NCI-H2196 treated with DMSO at 0.1 percent for 48 hours (cell line): Measurements from ENCODE around the gene FBXO2.

ENCODE experiments used
- DNase-seq: peaks from one replicate; lab custom pipeline; 2025; ENCODE audit not compliant: unreplicated experiment; lab: John Stamatoyannopoulos, UW

Gene FBXO2, protein sequence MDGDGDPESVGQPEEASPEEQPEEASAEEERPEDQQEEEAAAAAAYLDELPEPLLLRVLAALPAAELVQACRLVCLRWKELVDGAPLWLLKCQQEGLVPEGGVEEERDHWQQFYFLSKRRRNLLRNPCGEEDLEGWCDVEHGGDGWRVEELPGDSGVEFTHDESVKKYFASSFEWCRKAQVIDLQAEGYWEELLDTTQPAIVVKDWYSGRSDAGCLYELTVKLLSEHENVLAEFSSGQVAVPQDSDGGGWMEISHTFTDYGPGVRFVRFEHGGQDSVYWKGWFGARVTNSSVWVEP

DNA sequence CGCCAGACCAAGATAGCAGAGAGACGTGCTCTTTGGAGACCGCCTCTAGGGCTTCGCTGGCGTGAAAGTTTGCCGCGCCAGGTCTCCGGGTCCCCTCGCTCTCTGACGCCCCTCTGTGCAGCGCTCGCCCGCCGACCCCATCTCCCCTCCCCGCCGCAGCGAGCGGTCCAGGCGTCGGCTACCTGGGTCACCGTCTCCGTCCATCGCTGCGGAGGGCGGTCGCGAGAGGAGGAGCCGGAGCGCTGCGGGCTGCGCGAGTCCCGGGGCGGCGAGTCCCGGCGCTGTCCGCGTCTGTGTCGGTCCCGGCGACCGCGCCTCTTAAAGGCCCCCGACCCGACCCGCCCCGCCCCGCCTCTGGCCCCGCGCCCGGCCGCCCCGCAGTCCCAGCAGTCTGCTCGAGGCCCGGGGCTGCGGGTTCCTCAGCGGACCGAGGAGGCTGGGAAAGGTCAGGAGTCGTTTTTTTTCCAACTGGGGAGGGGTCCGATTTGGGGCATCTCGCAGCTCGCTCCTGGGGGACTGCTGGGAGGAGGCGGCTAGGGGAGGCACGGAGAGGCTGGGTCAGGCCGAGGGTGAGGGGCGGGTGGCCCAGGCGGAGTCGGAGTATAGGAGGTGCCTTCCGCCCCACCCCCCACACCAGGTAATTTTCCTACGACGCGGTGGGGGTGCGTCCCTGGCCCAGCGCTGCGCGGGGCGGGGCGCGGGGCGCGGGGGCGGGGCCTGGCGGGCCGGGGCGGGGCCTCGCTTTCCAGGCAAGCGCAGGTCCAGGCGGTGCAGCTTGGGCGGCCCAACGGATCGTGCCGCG, at the start of gene FBXO2, which contains the start of gene FBXO44:
TSS of gene FBXO2 (minus strand) at position 293 of the 802 bp plus-strand sequence. CDS start at position 204, 89 bp downstream.
TSS of gene FBXO44 (plus strand) at position 741 of the 802 bp plus-strand sequence. CDS start 959 bp downstream, outside the sequence.
- DNase-seq: peak; percentile 13

DNA sequence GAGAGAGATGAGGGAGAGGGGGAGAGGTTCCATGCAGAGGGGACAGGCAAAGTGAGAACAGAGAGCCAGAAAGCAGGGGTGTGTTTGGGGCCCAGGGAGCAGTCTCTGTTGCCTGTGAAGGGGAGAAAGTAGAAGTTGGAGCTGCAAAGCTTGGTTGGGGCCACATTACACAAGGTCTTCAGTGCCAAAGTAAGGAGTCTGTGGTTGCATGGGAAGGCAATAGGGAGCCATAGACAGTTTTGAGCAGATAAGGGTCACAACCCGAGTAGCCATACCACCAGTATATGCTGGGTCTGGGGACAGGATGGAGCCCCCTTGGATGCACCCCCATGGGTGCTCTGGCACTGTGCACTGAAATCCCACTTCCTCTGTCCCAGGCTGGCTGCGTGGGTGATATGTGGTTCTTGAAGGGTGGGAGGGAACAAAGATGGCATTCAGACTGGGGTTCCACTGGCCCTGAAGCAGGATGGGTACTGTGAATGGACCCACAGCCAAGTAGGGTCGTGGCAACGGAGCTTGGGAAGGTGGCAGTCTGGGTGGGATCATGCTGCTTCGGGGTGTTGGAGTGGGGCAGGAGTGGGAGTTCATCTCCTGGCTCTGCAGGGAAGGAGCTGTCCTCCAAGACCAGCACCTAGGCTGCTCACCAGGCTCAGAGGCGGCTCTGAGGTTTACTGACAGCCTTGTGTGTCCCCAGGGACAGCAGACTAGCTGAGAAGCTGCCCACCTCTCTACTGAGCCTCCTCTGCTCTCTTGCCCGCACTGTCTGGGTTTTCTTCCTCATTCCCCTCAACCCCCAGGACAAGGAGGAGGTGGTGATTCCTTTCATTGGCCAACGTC, 49.3 kb upstream of the FBXO2 start:
- DNase-seq: no peak

DNA sequence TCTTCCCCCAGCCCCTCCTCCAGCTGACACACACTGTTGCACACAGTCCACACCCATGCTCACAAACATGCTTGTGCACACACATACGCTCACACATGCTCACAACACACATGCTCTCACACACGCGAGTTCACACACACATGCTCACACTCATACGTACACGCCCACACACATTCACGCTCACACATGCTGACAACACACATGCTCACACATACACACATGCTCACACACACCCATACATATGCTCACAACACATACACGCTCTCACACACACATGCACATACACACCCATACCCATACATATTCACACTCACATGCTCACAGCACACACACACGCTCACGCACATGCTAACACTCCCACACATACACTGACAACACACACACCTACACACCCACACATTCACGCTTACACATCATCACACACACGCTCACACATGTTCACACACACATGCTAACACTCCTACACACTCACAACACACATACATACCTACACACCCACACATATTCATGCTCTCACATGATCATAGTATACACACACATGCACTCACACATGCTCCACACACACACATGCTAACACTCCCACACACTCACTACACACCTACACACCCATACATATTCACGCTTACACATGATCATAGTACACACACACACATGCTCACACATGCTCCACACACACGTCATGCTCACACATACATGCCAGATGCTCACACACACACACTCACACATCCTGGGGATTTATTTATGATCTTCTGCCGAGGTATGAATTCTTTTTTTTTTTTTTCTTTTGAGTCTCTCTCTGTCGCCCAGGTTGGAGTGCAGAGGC, 48.0 kb upstream of the FBXO2 start:
- DNase-seq: no peak

DNA sequence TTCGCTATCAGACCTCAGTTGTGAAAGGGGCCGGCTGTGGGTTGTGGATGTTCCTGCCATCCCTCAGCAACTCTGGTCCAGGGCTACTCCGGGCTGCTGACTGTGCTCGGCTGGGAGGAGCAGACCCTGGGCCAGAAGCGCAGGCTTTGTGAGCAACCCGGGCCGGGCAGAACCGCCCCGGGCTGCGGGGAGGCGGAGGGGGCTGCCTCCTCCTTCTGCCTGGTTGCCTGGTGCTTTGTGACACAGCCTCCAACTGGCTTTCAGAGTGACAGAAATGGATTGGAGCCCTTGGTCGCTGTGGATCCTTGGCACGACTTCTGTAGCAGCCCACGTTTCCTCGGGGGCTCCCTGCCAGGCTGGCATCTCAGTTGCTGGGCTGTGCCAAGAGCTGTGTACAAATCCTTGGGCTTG, 47.3 kb upstream of the FBXO2 start:
- DNase-seq: no peak

DNA sequence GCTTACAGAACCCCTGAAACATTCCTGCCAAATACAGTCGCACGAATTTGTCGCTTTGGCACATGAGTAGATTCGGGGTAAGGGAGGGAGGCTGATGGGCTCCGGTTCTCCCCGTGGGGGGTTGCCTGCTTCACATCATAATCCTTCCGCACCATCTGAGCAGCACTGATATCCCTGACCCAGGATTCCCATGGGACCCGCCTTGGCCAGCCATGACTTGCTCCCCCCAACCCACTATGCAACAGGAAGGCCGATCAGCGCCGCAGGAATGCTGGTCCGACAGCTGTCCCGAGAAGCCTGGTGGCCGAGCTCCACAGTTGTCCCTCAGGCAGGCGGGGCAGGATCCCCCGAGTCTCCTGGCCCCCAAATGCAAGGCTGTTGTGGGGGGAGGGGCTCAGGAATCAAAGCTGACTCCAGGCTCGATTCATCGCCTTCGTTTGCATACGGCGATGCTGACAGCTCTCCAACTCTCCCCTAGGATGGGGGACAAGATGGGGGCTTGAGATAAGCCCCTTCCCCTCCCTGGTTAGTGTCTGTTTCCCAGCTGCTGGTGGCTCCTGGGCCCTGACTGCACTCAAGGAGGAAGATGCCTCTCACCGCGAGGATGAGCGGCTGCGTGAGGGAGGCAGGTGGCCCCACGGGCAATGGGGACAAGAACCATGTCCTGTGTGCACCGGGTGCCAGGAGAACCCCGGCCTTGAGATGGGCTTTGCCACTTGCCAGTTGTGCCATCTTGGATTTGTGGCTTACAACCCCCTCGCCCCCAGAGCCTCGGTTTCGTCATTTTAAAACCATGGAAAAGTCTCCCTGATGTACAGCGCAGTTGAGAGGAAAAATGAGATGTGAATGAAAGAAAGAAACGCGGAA, 46.6 kb upstream of the FBXO2 start:
- no peak for DNase-seq

DNA sequence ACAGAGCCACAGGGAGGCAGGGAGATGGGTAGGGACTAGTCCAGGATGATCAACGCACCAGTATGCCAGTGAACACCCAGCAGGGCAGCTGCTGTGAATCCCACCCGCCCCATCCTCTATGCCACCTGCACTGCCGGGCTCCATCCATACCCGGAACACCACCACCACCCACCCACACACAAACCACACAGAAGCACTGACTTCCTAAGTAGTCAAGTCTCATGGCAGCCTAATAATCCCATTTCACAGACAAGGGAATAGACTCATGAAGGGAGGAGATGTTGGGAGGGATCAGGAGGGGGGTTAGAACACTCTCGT, 43.6 kb upstream of the FBXO2 start:
- DNase-seq: no peak

DNA sequence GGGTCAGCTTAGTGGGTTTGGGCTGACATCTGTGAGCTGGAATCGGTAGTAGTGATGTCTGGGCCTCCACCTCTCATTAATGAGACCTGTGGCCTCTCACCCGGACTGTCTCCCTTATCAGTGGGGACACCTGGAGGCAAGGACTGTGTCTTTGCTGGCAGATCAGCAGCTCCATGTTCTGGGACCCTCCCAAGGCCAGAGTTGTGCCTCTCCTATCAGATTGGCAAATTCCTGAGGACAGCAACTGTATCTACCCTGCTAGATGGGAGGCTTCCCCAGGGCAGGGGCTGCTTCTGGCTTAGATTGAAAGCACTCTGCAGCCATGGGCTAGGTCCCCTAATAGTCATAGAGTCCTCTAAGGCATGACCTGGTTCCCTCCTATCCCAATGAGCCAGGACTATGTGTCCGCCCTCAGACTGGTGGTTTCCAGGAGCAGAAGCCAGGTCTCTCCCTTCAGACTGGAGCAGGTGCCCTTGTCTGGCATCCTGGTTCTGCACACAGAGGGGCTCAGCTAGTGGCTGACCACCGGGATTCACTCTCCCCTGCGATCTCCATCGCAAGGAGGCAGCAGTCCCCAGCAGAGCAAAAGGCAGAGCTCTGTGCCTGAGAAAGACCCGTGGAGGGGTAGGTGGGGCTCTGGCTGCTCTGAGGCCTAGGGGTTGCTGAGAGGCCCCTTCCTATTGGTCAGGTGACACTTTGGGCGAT, 43.1 kb upstream of the FBXO2 start:
- DNase-seq: no peak

DNA sequence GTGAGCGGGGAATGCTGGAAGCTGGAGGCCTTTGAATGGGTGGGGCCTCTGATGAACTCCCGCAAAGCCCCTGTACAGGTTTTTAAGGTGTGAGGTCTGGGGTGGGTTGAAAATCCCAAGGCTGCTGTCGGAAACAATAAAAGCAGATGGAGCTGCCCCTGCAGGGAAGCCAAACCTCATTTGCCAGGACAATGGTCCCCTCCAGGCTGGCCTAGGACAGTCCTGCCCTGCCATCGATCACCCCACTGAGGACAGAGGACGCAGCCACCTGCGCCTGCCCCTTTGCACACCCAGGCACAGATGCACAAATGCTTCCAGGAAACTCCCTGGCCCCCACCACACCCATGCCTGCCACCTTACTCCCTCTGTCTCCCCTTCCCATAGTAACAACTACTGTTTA, 41.6 kb upstream of the FBXO2 start:
- DNase-seq: no peak

DNA sequence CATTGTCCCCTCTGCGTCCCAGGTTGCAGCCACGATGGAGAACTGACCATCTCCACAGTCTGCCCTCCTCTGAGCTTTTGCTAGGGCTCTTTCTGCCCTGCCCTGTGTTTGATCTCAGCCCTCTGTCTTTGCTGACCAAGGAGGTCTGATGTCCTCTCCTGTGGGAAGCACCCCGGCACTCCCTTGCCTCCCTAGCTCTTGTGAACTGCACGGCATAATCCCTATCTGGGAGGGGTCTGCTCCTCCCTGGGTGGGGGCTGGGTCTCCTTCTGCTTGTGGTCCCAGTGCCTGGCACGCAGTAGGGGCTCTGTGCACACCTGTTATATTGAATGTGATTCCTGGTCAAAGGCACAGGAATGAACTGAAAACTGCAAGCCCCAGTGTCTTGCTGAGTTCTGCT, 39.7 kb upstream of the FBXO2 start:
- DNase-seq: no peak

DNA sequence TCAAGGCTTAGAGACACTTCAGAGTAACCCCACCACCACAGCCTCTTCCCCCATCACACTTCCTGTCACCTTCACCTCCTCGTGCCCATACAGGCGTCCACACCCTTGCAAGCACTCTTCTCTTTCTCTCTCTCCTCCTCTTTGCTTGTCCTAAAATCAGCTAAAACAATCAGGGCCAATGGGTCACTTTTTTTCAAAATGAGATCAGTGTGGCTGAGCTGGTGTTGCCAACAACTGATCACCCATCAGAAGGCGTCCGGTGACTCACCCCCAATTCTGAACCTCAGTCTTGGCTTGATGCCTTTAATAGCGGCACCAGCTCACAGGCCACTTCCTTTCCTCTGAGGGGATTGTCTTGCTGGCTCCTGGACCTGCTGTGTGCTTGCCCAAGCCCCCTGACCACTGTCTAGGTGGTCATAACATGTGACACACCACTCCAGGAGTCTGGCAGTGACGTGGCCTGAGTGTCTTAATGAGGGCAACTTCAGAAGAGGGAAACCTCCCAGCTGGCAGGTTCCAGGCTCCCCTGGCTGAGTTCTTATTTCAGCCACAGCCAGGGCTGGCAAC, 38.9 kb upstream of the FBXO2 start:
- peak; percentile 23 for DNase-seq

DNA sequence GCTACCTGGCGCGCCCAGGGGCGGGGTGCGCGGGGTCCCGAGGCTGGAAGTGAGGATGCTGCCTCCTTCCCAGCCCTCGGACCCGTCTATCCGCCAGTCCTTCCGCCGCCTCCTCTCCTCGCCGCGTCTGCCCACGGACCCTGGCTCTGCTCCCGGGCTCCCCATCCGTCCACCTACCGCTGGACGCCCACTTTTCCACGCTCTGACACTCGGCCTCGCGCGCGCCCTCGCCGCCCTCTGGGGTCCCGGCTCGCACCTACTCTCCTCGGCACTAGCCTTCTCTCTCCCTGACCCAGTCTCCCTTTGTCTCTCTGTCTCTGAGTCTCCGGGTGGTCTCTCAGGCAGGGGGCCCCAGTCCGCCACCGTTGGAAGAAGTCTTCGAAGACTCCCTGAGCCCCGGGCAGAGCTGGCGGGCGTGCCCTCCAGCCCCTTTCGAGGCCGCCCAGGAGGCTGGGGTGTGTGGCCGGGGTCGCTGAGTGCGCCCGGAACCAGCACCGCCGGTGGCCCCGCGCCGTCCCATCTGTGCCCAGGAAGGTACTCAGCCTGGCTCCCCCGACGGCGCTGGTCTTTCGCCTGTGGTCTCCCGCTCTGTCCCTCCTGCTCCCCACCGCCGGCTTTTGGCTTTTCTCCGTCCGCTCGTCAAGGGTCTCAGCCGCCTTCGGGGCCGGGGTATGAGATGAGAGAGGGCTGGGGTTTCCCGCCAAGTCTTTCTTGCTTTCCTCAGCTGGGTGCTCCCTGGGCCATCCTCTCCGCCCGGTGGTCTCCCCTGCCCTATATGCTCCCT, 37.9 kb upstream of the FBXO2 start:
- no peak for DNase-seq

DNA sequence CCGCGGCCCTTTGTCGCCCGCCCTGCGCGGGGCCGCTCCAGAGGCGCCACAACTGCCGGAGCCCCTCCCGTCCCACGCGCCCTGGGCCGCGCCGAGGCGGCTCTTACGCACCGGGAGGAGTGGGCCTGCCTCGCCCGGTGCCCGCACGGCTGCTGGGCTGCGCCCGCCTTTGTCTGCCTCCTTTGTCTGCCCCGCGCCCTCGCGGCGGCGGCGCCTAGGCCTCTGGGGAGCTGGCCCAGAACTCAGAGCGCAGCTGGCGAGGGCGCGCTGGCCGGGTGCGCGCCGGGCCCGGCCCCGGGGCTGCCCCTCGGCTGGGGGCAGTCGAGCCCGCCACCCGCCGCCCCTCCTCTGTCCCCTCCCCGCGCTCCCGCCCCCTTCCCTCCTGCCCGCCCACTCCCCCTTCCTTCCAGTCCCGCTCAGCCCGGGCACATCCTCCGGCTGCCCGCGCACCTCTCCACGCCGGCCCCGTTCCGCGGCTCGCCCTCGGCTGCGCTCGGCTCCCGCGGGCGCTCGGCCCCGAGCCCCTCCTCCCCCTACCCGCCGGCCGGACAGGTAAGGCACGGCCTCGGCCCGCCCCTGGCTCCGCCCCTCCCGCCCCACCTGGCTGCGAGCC, 37.2 kb upstream of the FBXO2 start, which contains the start of gene DRAXIN:
TSS of gene DRAXIN (plus strand) at position 409 of the 613 bp plus-strand sequence. CDS start 14,549 bp downstream, outside the sequence.
- no peak for DNase-seq

DNA sequence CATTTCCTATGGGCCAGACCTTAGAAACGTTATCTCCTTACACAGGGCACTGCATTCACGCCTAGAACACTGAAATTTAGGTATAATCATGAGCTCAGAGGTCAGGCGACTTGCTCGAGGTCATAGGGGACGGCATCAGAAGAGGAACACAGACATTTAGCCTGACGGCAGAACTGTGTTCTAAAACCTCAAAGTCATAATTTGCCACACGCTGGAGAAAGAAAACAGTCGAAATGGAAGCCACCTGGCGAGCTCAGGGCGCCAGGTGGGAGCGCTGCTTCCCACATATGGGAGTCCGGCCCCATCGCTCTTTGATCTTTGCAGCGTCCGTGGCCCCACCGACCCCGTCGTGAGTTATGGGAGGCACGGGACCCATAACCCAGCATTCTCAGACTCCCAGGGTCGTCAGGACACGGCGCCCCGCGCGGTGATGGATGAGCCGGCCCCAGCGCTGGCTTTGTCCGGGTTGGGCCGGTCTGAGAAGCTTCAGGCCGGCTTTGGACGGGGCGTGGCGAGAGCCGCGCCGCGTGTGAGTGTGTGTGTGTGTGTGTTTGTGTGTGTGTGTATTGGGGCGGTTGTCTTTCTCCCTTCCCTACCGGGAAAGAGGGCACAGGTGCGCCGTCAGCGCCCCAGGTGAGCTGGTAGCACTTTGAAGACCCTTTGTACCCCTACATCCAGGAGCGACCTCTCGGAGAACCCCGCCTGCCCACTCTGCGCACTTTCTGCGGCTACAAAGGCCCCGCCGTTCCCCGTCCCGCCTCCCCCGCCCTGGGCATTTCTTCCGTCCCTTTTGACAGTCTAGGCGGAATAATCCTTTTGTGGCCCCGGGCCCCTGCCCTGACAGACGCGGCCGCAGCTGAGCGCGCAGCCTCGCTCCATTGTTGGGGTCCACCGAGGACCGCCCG, 36.4 kb upstream of the FBXO2 start:
- no peak for DNase-seq

DNA sequence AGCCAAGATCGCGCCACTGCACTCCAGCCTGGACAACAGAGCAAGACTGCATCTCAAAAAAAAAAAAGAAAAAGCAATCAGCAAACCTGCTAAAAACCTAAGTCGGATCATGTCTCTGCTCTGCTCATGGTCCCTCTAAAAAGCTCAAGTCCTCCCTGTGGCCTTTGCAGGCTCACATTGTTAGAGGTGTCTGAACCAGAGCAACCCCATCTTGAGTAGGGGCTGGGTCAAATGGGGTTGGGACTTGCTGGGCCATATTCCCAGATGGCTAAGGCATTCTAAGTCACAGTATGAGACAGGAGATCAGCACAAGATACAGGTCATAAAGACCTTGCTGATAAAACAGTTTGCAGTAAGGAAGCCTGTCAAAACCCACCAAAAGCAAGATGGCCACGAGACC, 34.3 kb upstream of the FBXO2 start:
- DNase-seq: no peak

DNA sequence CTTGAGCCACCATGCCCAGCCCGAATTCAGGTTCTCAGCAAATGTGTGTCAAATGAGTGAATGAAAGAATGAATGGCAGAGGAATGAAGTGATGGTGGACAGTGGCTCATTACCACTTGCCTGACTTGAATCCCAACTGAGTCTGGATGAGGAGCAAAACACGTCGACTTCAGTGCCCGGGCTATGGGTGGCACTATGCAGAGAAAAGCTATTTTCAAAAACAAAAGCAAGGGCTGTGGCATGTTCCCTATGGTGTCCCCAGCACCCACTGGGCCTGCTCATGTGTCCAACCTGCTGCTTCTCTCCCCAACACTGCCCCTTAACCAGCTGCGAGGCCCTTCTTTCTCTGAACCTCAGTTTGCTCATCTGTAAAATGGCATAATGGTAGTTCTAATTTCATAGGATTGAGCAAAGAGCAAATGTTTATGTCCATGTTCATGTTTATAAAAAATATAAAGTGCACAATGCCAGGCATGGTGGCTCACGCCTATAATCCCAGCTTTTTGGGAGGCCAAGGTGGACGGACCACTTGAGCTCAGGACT, 31.1 kb upstream of the FBXO2 start:
- DNase-seq: no peak

DNA sequence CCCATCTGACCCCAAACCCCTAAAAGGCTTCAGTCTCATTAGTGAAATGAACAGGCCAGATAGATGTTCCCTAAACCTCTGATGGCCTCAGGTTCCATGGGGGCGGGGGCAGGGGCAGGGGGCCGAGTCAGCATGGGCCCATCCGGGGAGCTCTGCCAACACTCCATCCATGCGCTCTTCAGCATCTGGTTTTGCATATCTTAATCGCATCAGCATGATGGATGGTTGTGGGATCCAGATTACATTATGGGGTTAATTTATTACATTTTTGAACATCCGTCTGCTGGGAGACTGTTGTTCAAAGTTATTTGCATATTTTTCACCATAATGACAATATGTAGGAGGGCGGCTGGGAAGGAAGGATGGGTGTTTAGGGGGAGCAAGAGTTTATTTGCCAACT, 29.8 kb upstream of the FBXO2 start:
- no peak for DNase-seq
